T-helper 2 cell (primary cell): ENCODE results near the gene CTNNBL1.

ENCODE experiments used
- DNase-seq, 5 experiments: peaks; one replicate each; pipeline versions ENCODE4 v3.0.0 to v3.0.0-alpha.2; 2012 to 2022

The CTNNBL1 gene

DNA sequence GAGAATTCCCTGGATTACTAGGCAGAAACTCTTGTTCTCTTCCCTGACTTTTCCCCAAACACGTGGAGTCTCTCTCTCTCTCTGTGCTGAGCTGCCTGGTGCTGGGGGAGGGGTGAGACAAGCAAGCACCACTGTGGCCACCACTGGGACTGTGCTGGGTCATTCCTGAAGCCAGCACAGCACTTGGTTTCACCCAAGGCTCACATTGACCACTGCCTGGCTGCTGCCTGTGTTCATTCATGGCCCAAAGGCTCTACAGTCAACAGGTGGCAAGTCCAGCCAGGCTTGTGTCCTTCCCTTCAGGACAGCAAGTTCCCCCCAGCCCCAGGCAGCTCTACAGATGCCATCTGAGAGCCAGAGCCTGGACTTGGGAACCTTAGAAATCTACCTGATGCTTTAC lies 92.2 kb downstream of the CTNNBL1 start:
- DNase-seq, result no peak

DNA sequence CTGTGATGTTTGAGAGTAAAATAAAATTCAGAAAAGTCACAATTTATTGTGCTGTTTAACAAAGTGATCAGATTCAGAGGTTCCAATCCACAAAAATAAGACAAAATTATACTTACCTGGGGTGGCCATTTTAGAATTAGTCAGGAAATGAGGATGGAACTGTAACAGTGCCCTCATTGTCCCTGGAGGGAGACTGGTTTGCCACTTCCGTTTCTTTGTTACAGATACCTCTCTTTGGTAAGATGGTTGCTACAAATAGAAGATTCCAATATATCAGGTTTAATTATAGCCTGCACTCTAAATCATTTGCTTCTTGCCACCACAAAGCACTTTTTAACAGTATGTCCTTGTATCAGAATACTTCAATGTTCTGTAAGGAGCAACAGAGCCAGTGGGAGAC lies 95.6 kb downstream of the CTNNBL1 start:
- DNase-seq, result no peak

- DNase-seq, result no peak
These were observed 97.1 kb downstream of the CTNNBL1 start for GRCh38 chr20:37790900-37791299.

DNA sequence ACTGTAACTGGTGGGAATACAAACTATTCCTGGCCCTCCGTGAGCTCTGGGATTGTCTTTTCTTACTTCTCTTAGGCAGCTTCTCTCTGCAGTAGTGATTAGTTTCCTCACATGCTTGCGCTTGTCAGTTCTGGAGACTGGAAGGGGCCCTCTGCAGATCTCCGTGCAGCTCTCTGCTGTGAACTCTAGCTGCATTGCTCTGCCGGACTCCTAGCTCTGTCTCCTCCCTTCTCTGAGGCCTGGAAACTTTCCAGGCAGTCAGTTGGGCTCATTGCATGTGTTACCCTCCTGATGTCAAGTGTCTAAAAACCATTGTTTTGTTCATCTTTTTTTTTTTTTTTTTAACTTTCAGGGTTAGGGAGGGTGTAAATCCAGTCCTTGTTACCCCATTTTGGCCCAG lies 102.3 kb downstream of the CTNNBL1 start:
- DNase-seq, result no peak

DNA sequence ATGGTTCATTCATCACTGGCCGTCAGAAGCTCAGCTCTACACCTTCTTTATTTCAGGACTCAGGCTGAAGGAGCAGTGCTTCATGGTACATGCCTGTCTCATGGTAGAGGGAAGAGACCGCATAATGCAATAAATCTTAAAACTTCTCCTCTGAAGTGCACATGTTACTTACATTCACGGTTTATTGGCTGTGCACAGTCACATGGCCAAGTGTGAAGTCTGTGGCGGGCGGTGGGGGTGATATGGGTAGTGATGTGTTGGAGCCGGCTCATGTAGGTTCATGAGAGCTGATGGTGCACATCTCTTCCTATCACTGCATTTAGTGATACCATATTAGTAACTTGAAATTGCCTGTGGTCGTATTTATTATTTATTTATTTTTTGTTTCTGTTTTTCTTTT lies 102.9 kb downstream of the CTNNBL1 start:
- DNase-seq, result no peak

DNA sequence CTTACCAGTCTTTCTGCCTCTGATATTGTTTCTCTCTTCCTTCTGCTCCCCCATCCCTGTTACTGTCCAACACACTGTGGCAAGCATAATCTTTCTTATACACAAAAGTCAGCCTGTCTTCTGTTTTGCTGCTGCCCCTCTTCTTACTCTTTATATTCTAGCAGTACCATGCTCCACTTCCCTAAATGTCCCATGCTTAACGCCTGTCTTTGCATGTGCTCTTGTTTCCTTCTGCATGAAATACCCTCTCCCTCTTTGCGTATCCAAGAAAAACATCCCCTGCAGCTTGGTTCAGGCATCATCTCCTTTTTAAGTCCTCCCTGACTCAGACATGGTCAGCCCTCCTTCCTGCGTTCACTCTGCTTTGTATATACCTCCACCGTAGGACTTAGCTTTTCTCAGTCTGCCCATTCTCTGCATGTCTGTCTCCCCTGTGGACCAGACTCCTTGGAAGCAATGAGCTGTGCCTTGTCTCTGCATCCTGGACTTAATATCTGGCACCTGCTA lies 103.9 kb downstream of the CTNNBL1 start:
- DNase-seq, result no peak

GRCh38 chr20:37798312-37798711 lies 104.5 kb downstream of the CTNNBL1 start:
- DNase-seq, result no peak

GRCh38 chr20:37800618-37801017 lies 106.8 kb downstream of the CTNNBL1 start:
- DNase-seq, result no peak

DNA sequence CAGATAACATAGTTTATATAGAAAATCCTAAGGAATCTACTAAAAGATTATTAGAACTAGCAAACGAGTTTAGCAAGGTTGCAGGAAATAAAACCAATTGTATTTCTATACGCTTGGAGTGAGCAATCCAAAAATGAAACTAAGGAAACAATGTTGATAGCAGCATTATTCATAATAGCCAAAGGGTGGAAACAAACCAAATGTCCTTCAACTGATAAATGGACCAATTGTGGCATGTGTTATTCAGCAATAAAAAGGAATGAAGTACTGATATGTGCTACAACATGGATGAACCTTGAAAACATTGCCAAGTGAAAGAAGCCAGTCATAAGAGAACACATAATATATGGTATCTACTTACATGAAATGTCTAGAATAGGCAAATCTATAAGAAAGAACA lies 108.1 kb downstream of the CTNNBL1 start:
- DNase-seq, result no peak

GRCh38 chr20:37803438-37804307 lies 109.8 kb downstream of the CTNNBL1 start:
- DNase-seq, result no peak

- peak in 1 of 5 experiments; percentile 40 for DNase-seq
These were observed 111.0 kb downstream of the CTNNBL1 start for GRCh38 chr20:37804584-37805566.

GRCh38 chr20:37807471-37808232 lies 113.8 kb downstream of the CTNNBL1 start:
- DNase-seq, result no peak

GRCh38 chr20:37808233-37809070 lies 114.6 kb downstream of the CTNNBL1 start:
- no peak for DNase-seq

DNA sequence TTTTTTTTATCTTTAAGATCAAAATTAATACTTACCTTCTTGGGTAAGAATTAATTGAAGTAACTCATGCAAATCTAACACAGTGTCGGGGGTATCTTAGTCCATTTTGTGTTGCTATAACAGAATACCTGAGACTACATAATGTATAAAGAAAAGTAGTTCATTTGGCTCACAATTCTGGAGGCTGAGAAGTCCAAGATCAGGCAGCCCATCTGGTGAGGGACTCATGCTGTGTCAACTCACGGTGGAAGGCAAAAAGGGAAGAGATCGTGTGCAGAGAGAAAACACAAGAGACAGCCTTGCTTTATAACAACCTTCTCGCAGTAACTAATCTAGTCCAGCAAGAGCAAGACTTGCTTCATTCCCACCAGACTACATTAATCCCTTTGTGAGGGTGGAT lies 116.2 kb downstream of the CTNNBL1 start:
- DNase-seq, result no peak

- no peak for DNase-seq
These were observed 122.2 kb downstream of the CTNNBL1 start for GRCh38 chr20:37816003-37816402.

GRCh38 chr20:37816726-37817125 lies 122.9 kb downstream of the CTNNBL1 start:
- no peak for DNase-seq

DNA sequence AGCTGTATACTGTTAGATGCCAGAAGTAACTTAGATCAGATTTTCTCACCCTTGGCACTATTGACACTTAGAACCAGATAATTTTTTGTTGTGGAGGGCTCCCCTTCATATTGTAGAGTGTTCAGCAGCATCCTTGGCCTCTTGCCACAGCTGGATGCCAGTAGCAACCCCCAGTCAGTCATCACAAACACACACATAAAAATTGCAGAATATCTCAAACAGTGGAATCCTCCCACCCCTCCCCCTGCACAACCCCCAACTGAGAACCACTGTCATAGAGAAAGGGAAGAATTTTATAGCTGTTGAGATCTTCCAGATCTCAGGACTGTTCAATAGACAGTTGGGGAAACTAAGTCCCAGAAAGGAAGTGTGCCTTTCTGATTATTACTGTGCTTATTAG lies 127.9 kb downstream of the CTNNBL1 start:
- DNase-seq, result no peak

DNA sequence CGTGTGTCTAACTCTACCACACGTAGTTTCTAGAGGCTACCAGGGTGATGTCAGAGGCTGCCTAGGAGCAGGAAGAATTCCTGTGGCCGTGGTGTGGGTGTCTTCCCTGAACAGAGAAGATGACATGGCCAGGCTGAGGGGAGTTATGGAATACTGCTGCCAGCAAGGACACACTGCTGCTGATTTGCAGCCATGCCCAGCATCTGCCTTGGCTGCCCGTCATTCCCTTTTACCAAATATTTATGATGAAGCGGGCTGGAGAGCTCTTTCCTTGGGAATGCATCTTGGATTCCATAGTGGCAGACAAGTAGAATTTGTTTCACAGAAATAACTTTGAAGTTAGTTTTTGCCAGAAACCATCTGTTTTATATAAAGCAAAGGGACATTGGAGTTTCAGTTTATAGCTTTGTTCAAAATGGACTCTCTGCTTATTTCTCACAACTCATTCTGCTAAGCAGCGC lies 128.3 kb downstream of the CTNNBL1 start:
- no peak for DNase-seq

DNA sequence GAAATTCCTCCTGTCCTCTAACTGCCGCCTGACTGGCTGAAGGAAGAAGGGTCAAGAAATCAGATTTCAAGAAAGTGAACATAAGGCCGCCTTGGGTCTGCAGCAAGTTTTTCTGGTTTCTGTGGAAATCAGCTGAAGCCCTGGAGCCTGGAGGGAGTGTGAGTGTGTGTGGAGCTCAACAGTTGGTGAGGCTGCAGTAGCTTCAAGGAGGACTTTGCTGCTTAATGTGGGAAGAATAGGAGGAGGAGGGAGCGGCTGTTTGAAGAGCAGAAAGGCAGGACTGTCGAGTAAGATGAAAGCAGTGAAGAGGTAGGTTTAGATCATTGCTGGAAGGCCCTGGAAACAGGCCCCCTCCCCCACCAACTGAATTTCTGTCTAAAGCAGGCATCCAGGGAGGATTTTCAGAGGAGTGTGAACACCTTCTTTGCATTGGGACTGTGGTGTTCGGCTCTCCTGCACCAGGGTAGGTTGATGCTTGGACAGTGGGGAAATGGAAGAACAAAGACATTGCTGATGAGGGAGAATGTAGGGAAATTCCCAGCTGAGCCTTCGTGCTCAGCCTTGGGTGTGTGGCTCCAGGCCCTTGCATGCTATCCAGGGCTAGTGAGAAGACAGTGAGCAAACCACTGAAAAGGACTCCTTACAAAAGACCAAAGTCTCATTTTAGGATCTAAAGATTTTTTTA lies 129.6 kb downstream of the CTNNBL1 start:
- no peak for DNase-seq

DNA sequence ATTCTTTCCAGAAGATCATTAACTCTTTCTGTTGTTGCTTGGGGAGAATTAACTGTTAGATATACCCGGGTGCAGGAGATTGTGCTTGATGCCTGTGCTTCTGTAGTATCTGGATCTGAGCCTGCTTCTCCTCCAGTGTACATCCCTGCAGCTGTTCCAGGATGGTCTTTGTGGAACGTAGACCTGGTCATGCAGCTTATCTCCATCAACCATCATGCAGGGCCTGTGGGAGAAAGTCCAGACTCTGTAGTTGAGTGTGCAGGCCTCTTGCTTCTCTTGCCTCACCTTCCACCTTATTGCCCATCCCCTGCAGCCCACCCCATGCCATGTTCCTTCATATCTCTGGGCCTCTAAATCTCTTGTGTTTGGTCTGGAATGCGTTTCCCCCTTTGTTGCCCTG lies 133.8 kb downstream of the CTNNBL1 start:
- no peak for DNase-seq

GRCh38 chr20:37828684-37829083 lies 134.9 kb downstream of the CTNNBL1 start:
- no peak for DNase-seq
